ENCODE results near the gene PRDM5.

- TF ChIP-seq, protein P1, sequence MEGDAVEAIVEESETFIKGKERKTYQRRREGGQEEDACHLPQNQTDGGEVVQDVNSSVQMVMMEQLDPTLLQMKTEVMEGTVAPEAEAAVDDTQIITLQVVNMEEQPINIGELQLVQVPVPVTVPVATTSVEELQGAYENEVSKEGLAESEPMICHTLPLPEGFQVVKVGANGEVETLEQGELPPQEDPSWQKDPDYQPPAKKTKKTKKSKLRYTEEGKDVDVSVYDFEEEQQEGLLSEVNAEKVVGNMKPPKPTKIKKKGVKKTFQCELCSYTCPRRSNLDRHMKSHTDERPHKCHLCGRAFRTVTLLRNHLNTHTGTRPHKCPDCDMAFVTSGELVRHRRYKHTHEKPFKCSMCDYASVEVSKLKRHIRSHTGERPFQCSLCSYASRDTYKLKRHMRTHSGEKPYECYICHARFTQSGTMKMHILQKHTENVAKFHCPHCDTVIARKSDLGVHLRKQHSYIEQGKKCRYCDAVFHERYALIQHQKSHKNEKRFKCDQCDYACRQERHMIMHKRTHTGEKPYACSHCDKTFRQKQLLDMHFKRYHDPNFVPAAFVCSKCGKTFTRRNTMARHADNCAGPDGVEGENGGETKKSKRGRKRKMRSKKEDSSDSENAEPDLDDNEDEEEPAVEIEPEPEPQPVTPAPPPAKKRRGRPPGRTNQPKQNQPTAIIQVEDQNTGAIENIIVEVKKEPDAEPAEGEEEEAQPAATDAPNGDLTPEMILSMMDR (IDR thresholded peaks at IDR 0.05) = no peak
- no peak for TF ChIP-seq POLR2A (IDR thresholded peaks at IDR 0.05)
Measured at GRCh38 chr4:120664851-120665250, 257.7 kb downstream of the PRDM5 start.

Measured in testis (tissue), 2 donors.